Stimulated activated CD4-positive, alpha-beta T cell treated with anti-CD3 and anti-CD28 coated beads, Interleukin-2, amount 100 ng/mL, for 48 hours (primary cell): ENCODE measurements around the gene VDR.

ENCODE experiments used
- DNase-seq, 2 donors: peaks; one replicate each; pipeline ENCODE4 v3.0.0-alpha.2; 2020

Gene VDR

GRCh38 chr12:47867495-47867941 is 37.3 kb downstream of the VDR start:
- peak; percentile 48 to 53 for DNase-seq

- DNase-seq = no peak
Observed at GRCh38 chr12:47864646-47865235, 40.1 kb downstream of the VDR start.

- no peak for DNase-seq
Observed at GRCh38 chr12:47863985-47864384, 40.8 kb downstream of the VDR start.

- DNase-seq = no peak
Observed at GRCh38 chr12:47863467-47863866, 41.3 kb downstream of the VDR start.

- DNase-seq = no peak
Observed at GRCh38 chr12:47862881-47863280, 41.9 kb downstream of the VDR start.

- no peak for DNase-seq
Observed at GRCh38 chr12:47862167-47862750, 42.5 kb downstream of the VDR start.

- DNase-seq = no peak
Observed at GRCh38 chr12:47860873-47861272, 43.9 kb downstream of the VDR start.

GRCh38 chr12:47860279-47860841 is 44.4 kb downstream of the VDR start:
- no peak for DNase-seq

GRCh38 chr12:47858511-47859266 is 46.1 kb downstream of the VDR start:
- no peak for DNase-seq

GRCh38 chr12:47856721-47857575 is 47.8 kb downstream of the VDR start:
- DNase-seq = no peak

GRCh38 chr12:47856094-47856493 is 48.7 kb downstream of the VDR start:
- DNase-seq = no peak

- no peak for DNase-seq
Observed at GRCh38 chr12:47855502-47855901, 49.3 kb downstream of the VDR start.

GRCh38 chr12:47854531-47854930 is 50.3 kb downstream of the VDR start:
- no peak for DNase-seq

GRCh38 chr12:47852096-47852571 is 52.7 kb downstream of the VDR start:
- no peak for DNase-seq

GRCh38 chr12:47851303-47851952 is 53.4 kb downstream of the VDR start:
- no peak for DNase-seq

- no peak for DNase-seq
Observed at GRCh38 chr12:47850153-47851084, 54.4 kb downstream of the VDR start.

- no peak for DNase-seq
Observed at GRCh38 chr12:47849261-47849660, 55.5 kb downstream of the VDR start.

- DNase-seq = no peak
Observed at GRCh38 chr12:47848853-47849252, 55.9 kb downstream of the VDR start.

GRCh38 chr12:47846294-47846996 is 58.3 kb downstream of the VDR start:
- no peak for DNase-seq

- no peak for DNase-seq
Observed at GRCh38 chr12:47845081-47845480, 59.7 kb downstream of the VDR start.
